GM10248 (cell line): ENCODE results near the gene MYOM3.

Experiments
- CTCF ChIA-PET: fragments of 300-600 bp; sonication (Branson Sonifier 250); formaldehyde crosslinking; extraction: SDS; loops from one replicate; lab custom pipeline; 2021; ENCODE audit warnings: antibody characterized with exemption; lab: Yijun Ruan, JAX
- POLR2A ChIA-PET: fragments of 350-650 bp; sonication (Branson Sonifier 250); formaldehyde crosslinking; extraction: SDS; loops from one replicate; lab custom pipeline; 2020; ENCODE audit warnings: antibody characterized with exemption; lab: Yijun Ruan, JAX
- DNase-seq: peaks from one replicate; pipeline ENCODE4 v3.0.0; 2012; ENCODE audit errors: extremely low spot score
- TF ChIP-seq, protein P1 (sequence below): IDR thresholded peaks from 2 replicates; pipeline ENCODE4 v1.5.1; 2012; ENCODE audit warnings: mild to moderate bottlenecking, low read depth; ENCODE audit errors: extremely low read depth, missing control alignments, control extremely low read depth

MYOM3 gene

DNA sequence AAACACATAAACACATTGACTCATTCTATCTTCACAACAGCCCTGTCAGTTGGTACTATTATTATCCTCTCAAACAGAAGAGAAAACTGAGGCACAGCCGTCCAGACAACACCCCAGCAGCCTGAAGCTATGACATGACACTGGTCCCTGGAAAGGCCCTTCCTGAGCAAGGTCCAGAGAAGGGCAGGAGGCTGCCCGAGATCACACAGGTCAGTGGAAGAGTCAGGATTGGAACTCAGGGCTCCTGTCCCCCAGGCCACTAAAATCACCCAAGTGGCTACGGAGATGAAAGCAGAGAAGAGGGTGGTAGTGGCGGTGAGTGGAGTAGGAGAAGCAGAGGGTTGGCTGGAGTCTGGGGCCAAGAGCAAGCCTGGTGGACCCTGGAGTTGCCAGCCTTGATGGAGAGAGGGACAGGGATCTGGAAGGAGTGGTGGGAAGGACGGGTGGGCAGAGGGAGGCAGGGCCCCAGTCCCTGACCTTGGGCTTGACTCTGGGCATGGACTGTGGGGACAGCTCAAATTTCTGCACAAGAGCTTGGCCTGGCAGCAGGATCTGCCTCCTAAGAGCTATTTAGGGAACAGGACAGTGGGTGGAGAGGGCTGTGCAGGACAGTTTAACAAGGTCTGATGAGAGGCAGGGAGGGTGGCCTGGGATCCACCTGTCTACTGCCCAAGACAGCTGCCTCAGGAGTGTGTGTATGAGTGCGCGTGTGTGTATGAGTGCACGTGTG, 15.8 kb downstream of the MYOM3 start:
- CTCF ChIA-PET: no interaction called here
- DNase-seq: no peak
- TF ChIP-seq, protein P1, sequence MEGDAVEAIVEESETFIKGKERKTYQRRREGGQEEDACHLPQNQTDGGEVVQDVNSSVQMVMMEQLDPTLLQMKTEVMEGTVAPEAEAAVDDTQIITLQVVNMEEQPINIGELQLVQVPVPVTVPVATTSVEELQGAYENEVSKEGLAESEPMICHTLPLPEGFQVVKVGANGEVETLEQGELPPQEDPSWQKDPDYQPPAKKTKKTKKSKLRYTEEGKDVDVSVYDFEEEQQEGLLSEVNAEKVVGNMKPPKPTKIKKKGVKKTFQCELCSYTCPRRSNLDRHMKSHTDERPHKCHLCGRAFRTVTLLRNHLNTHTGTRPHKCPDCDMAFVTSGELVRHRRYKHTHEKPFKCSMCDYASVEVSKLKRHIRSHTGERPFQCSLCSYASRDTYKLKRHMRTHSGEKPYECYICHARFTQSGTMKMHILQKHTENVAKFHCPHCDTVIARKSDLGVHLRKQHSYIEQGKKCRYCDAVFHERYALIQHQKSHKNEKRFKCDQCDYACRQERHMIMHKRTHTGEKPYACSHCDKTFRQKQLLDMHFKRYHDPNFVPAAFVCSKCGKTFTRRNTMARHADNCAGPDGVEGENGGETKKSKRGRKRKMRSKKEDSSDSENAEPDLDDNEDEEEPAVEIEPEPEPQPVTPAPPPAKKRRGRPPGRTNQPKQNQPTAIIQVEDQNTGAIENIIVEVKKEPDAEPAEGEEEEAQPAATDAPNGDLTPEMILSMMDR: no peak
- POLR2A ChIA-PET: no interaction called here

DNA sequence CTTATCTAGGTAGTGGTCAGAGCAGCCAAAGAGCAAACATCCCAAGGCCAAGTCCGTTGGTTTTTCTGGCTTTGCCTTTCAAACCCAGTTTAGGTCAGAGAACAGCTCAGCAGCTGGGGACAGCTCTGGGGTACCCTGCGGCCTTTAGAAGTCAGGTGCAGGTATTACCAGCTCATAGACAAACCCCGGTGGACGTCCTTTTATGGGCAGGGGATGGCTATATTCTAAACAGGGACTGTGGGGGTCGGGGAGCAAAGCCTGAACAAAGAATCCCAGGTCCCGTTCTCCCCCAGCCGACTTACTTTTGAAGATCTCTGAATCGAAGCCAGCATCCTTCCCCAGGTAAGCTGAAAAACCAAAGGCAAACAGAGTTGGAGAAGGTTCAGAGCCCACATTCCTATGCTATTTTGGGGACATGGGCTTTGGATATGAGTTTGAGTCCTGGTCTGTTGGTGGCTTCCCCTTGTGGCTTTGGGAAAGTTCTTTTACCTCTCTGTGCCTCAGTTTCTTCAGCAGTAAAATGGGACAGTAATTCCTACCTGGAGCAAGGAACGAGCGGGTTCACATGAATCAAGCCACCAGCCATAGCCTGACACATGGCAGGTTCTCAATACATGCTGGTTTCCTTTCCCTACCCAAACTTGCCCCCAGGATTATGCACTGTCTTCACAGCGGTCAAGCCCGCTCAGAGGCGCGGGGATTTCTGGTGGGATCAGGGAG, 16.6 kb downstream of the MYOM3 start:
- no peak for DNase-seq
- TF ChIP-seq, protein P1: no peak
- POLR2A ChIA-PET: no interaction called here
- CTCF ChIA-PET: no interaction called here

DNA sequence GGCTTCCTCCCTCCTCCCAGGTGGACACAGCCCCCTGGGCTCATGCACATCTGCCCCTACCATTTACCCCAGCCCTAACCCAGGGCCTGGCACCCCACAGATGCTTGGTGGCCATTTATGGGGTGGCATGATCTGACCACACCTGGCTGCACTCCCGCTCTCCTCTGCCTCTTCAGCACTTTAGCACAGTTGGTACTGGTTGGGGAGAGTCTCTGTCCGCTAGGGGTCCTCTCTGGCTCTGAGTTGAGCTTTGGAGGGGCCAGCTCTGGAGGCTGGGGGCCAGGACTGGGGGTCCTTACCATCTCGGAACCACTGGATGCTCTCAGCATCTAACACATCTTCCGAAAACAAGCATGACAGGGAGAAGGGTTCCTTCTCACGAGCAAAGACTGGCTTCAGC, 17.4 kb downstream of the MYOM3 start:
- CTCF ChIA-PET: interaction anchor here (1.0 kb wide), 1 partner anchor 23 kb away, joined by 3 read pairs; no protein-coding TSS in a partner anchor
- POLR2A ChIA-PET: no interaction called here
- TF ChIP-seq, protein P1: no peak
- no peak for DNase-seq

DNA sequence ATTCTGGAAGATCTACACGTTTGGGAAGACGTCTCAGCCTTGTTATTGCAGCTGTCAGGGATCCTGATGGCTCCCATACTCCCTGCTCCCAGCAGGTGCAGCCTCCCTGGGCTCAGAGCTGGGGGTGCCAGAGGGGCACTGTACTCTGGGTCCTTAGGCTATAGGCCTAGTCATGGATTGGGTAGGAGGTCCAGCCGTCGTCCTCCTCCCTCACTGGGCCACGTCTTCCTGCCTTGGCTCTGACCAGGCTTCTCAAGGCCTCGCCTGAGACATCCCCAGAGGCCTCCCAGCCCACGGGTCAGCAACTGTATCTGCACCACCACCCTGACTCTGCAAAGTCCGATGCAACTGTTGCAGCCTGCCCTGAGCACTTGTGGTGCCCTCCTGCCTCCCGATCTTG, 18.2 kb downstream of the MYOM3 start:
- ChIA-PET POLR2A (no interaction called here), CTCF (interaction anchor here (1.0 to 2.1 kb wide), 2 partner anchors 23 to 297 kb away, joined by 3 to 4 read pairs; no protein-coding TSS in a partner anchor)
- TF ChIP-seq, protein P1: no peak
- no peak for DNase-seq

DNA sequence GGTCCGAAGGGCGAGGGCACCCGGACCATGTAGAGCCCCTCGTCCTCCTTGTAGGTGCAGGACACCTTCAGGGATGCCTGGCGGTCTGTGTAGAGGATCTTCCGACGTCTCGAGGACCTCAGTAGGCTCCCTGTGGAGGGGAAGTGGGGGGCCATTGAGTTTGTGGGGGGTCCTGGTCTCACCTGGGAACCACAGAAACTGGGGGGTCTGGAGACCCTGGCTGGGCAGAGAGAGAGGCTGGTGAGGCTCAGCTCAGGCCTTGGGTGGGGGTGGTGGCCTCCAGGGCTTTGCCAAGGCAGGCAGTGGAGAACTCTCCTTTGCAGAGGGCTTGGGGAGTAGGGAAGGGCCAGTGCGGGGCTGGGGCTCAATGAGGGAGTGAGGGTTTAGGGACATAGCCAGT, 19.0 kb downstream of the MYOM3 start:
- ChIA-PET CTCF (interaction anchor here (1.2 to 2.1 kb wide), 2 partner anchors 10 to 298 kb away, joined by 4 to 5 read pairs; no protein-coding TSS in a partner anchor), POLR2A (no interaction called here)
- TF ChIP-seq, protein P1: no peak
- no peak for DNase-seq

DNA sequence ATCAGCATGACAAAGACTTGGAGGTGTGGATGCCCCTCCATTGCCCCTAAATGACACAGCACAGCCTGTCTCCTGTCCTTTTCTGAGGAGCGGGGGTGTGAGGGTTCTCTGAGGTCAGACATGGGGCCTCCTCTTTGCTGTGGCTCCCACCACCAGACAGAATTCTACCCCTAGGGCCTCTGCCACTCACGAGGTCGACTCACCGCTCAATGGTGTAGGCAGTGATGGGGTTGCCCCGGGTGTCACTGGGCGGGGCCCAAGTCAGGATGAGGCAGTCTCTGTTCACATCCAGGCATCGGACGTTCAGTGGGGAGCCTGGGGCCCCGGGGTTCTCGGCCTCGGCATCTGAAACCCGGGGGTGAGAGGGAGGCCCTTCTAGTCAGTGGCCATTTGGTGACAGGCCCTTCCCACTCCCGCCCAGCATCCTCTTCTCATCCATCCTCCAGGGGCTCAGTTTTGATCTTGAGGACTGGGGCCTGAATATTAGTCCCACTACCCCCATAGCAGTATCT, 19.9 kb downstream of the MYOM3 start:
- DNase-seq: no peak
- POLR2A ChIA-PET: no interaction called here
- TF ChIP-seq, protein P1: no peak
- CTCF ChIA-PET: interaction anchor here (1.2 to 2.1 kb wide), 2 partner anchors 11 to 299 kb away, joined by 4 to 5 read pairs; no protein-coding TSS in a partner anchor
